ENCODE data around the gene PTTG1IP2.

GRCh38 chr7:90507692-90508091 is 38.3 kb downstream of the PTTG1IP2 start:
- no peak for TF ChIP-seq CTCF (IDR thresholded peaks at IDR 0.05; ENCODE audit: borderline replicate concordance, extremely low read depth, low read length, poor library complexity, severe bottlenecking)
- TF ChIP-seq EZH2 (IDR thresholded peaks at IDR 0.05; ENCODE audit: borderline replicate concordance, low read depth, low read length, severe bottlenecking), result no peak

All from DND-41 (cell line).